ENCODE measurements around the gene SLC9A9. TPM values are rescaled to one million over a fixed set of nuclear protein-coding genes. Genes with fewer than 3 reads are reported as not detected.
A peak's percentile ranks its signal among the peaks of the same experiment; 100 is the strongest.

SLC9A9 gene
- total RNA-seq, 1 experiment from 2014 or later = not detected

DNA sequence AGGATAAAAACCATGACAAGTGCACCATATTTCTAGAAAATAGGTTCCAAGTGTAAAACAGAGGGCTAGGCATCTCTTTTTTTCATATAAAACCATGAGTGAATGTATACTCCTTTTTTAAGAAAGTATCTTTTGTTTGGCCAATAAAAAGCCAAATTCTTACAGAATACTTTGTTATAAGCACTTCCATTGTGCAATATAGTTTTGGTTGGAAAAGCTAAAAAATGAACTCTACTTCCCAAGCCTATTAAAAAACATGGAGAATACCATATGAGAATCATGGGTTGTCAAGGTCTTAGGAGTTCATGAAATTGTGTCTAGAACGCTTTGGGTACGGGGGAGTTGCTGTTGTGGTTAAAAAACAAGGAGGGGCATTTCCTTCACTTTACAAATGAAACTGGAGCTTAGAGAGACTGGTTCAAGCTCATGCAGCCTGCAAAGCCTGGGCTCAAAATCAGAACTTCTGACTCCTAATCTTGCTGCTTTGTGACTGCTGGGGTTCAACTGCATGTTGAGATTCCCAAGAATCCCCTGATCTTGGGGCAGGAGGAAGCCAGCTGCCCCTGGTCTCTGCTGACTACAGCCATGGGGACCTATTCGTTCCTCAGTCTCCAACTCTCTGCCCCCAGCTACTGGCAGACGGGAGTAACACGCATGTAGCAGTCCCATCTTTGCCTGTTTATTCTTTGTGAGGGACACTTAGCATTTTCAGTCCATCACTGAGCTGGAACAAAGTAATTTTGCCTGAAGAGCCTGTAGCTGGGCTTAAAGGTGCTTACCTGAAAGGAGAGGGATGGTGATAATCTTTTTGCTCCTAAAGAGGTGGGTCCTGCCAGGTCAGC lies 499.6 kb downstream of the SLC9A9 start:
- POLR2A ChIA-PET = no interaction called here
- H3K9me3 ChIP-seq = no peaks in the 10 kb centered on the region
- intact Hi-C loops (cut with micrococcal nuclease; ENCODE audit: unreplicated experiment) = no loop called here
- no peak overlapping the region for H3K4me3 ChIP-seq (ENCODE audit: low read depth, low read length)
- H3K36me3 ChIP-seq (ENCODE audit: control insufficient read depth, insufficient read depth, low read length) = no peaks in the 10 kb centered on the region
- no peaks in the 10 kb centered on the region for H3K27me3 ChIP-seq (replicated peaks; ENCODE audit: control insufficient read depth, insufficient read depth, low read length)
- Mint-ChIP-seq H3K36me3 (ENCODE audit: insufficient read depth, unreplicated experiment) (no peaks in the 10 kb centered on the region), H3K4me3 (ENCODE audit: unreplicated experiment) (no peak overlapping the region), H3K9me3 (ENCODE audit: unreplicated experiment) (no peaks in the 10 kb centered on the region), H3K27me3 (ENCODE audit: insufficient read depth, unreplicated experiment) (peaks cover 13% of the 10 kb centered on the region), H3K4me1 (ENCODE audit: low read depth, unreplicated experiment) (no peaks in the 10 kb centered on the region), H3K27ac (ENCODE audit: unreplicated experiment) (no peak overlapping the region)
- CTCF ChIA-PET = no interaction called here
- DNase-seq = no peak
- no peaks in the 10 kb centered on the region for H3K4me1 ChIP-seq
- TF ChIP-seq, protein P1, sequence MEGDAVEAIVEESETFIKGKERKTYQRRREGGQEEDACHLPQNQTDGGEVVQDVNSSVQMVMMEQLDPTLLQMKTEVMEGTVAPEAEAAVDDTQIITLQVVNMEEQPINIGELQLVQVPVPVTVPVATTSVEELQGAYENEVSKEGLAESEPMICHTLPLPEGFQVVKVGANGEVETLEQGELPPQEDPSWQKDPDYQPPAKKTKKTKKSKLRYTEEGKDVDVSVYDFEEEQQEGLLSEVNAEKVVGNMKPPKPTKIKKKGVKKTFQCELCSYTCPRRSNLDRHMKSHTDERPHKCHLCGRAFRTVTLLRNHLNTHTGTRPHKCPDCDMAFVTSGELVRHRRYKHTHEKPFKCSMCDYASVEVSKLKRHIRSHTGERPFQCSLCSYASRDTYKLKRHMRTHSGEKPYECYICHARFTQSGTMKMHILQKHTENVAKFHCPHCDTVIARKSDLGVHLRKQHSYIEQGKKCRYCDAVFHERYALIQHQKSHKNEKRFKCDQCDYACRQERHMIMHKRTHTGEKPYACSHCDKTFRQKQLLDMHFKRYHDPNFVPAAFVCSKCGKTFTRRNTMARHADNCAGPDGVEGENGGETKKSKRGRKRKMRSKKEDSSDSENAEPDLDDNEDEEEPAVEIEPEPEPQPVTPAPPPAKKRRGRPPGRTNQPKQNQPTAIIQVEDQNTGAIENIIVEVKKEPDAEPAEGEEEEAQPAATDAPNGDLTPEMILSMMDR (IDR thresholded peaks at IDR 0.05; ENCODE audit: insufficient read depth in 1 of 2, low read depth in 1 of 2, low read length in 1 of 2, severe bottlenecking in 1 of 2, unreplicated experiment in 1 of 2) = peak in 1 of 2 experiments; percentile 23
- BruUV-seq (replicated peaks) = no TSS peak

DNA sequence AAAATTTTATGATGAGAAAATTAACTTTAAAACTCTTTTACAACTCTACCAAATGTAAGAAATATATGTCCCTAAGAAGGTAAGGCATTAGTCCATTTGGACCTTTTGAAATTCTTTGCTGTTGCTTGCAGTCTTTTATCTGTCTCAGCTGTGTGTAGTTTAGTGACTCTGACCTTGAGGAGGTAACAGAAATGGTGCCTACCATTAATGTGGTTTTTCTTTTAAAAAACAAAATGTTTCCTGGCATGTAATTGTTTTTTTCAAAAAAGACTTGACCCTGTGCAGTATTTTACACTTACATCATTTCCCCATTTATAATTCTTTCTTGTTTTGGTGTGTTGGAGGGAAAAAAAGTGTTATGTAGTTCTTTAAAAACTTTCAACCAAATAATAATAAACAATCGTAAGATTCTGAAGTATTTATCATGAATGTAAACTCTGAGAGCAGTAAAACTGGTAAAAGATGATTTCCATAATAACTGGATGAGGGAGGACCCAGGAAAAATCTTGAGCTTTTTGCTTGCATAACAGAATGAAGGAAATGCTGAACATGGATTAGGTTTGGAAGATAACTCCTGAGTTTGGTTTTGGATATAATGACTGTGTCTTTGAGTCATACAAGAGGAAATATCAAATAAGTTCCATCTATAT lies 503.6 kb downstream of the SLC9A9 start:
- Histone ChIP-seq H3K27me3 (replicated peaks; ENCODE audit: control insufficient read depth, insufficient read depth, low read length) (no peaks in the 10 kb centered on the region), H3K4me3 (ENCODE audit: low read depth, low read length) (no peak overlapping the region), H3K9me3 (no peaks in the 10 kb centered on the region), H3K36me3 (ENCODE audit: control insufficient read depth, insufficient read depth, low read length) (no peaks in the 10 kb centered on the region), H3K4me1 (no peaks in the 10 kb centered on the region)
- no peak for DNase-seq
- TF ChIP-seq, protein P1 (IDR thresholded peaks at IDR 0.05; ENCODE audit: insufficient read depth in 1 of 2, low read depth in 1 of 2, low read length in 1 of 2, severe bottlenecking in 1 of 2, unreplicated experiment in 1 of 2) = no peak
- no peaks in the 10 kb centered on the region for H3K36me3 Mint-ChIP-seq (ENCODE audit: insufficient read depth, unreplicated experiment)
- no TSS peak for BruUV-seq (replicated peaks)
- no peak overlapping the region for H3K27ac Mint-ChIP-seq (ENCODE audit: unreplicated experiment)
- no peaks in the 10 kb centered on the region for H3K4me1 Mint-ChIP-seq (ENCODE audit: low read depth, unreplicated experiment)
- ChIA-PET CTCF (no interaction called here), POLR2A (no interaction called here)
- no peaks in the 10 kb centered on the region for H3K9me3 Mint-ChIP-seq (ENCODE audit: unreplicated experiment)
- intact Hi-C loops (cut with micrococcal nuclease; ENCODE audit: unreplicated experiment) = no loop called here
- H3K4me3 Mint-ChIP-seq (ENCODE audit: unreplicated experiment) = no peak overlapping the region
- H3K27me3 Mint-ChIP-seq (ENCODE audit: insufficient read depth, unreplicated experiment) = peaks cover 5% of the 10 kb centered on the region

DNA sequence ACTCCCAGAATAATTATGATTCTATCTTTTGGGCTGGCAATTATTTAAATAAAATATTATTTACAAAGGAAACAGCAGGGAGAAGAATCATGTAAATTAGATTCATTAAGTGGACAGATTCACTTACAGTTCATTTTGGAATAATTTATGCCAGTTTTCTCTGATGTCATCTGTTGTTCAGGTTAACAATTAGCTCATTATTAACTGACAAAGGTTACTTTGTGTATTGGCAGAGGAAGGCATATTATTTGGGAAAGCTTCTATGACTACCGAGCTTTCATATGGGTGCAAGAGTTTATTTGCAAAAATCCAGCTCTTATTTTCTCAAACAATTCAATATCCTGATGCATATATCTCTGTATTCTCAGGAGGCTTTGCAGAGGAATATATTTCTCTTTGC lies 504.3 kb downstream of the SLC9A9 start:
- no peaks in the 10 kb centered on the region for H3K9me3 ChIP-seq
- H3K4me3 Mint-ChIP-seq (ENCODE audit: unreplicated experiment) = no peak overlapping the region
- no peaks in the 10 kb centered on the region for H3K4me1 ChIP-seq
- ChIA-PET POLR2A (no interaction called here), CTCF (no interaction called here)
- no peaks in the 10 kb centered on the region for H3K9me3 Mint-ChIP-seq (ENCODE audit: unreplicated experiment)
- H3K4me1 Mint-ChIP-seq (ENCODE audit: low read depth, unreplicated experiment) = no peaks in the 10 kb centered on the region
- H3K36me3 ChIP-seq (ENCODE audit: control insufficient read depth, insufficient read depth, low read length) = no peaks in the 10 kb centered on the region
- TF ChIP-seq, protein P1 (IDR thresholded peaks at IDR 0.05; ENCODE audit: insufficient read depth in 1 of 2, low read depth in 1 of 2, low read length in 1 of 2, severe bottlenecking in 1 of 2, unreplicated experiment in 1 of 2) = no peak
- no peaks in the 10 kb centered on the region for H3K27me3 ChIP-seq (replicated peaks; ENCODE audit: control insufficient read depth, insufficient read depth, low read length)
- no peaks in the 10 kb centered on the region for H3K36me3 Mint-ChIP-seq (ENCODE audit: insufficient read depth, unreplicated experiment)
- no TSS peak for BruUV-seq (replicated peaks)
- H3K27me3 Mint-ChIP-seq (ENCODE audit: insufficient read depth, unreplicated experiment) = peaks cover 10% of the 10 kb centered on the region
- intact Hi-C loops (cut with micrococcal nuclease; ENCODE audit: unreplicated experiment) = no loop called here
- no peak for DNase-seq
- no peak overlapping the region for H3K4me3 ChIP-seq (ENCODE audit: low read depth, low read length)
- H3K27ac Mint-ChIP-seq (ENCODE audit: unreplicated experiment) = no peak overlapping the region
